HG02943 (cell line): ENCODE measurements around the gene CRIP2.

Experiments used
- ATAC-seq: cut with Tn5 transposase; IDR thresholded peaks from one replicate; pipeline ENCODE4 v1.9.1; 2021; ENCODE audit warnings: mild to moderate bottlenecking, low read depth, moderate library complexity; ENCODE audit not compliant: unreplicated experiment

Gene CRIP2

GRCh38 chr14:105486163-105486973 is 11.7 kb downstream of the CRIP2 start, which contains the start of gene CRIP1:
CRIP1 (plus strand) TSS chr14:105486886; CDS start chr14:105487260, 374 bp downstream.
- no peak for ATAC-seq

GRCh38 chr14:105486974-105487448 is 12.4 kb downstream of the CRIP2 start:
- no peak for ATAC-seq

GRCh38 chr14:105487449-105487985 is 12.9 kb downstream of the CRIP2 start:
- no peak for ATAC-seq

GRCh38 chr14:105487986-105488777 is 13.6 kb downstream of the CRIP2 start:
- no peak for ATAC-seq

- ATAC-seq = no peak
These were observed 14.3 kb downstream of the CRIP2 start for GRCh38 chr14:105488781-105489541.

GRCh38 chr14:105489542-105490266 is 15.1 kb downstream of the CRIP2 start:
- no peak for ATAC-seq

- ATAC-seq = peak; percentile 0
These were observed 15.6 kb downstream of the CRIP2 start for GRCh38 chr14:105490267-105490571.

- peak; percentile 64 for ATAC-seq
These were observed 16.1 kb downstream of the CRIP2 start, which contains the start of gene TEDC1 for GRCh38 chr14:105490572-105491365. TEDC1 (plus strand) TSS chr14:105491246; CDS start chr14:105491376, 130 bp downstream.

GRCh38 chr14:105491366-105491973 is 16.8 kb downstream of the CRIP2 start:
- peak; percentile 9 for ATAC-seq

- ATAC-seq = no peak
These were observed 17.7 kb downstream of the CRIP2 start for GRCh38 chr14:105492031-105492970.

GRCh38 chr14:105492971-105493871 is 18.6 kb downstream of the CRIP2 start:
- no peak for ATAC-seq

GRCh38 chr14:105493921-105494605 is 19.4 kb downstream of the CRIP2 start:
- no peak for ATAC-seq

GRCh38 chr14:105494606-105494929 is 19.9 kb downstream of the CRIP2 start:
- no peak for ATAC-seq

GRCh38 chr14:105495101-105495989 is 20.7 kb downstream of the CRIP2 start:
- no peak for ATAC-seq
